Sigmoid colon (tissue), 7 donors: ENCODE data around the gene PHACTR3. TPM values are rescaled to one million over a fixed set of nuclear protein-coding genes. Genes with fewer than 3 reads are reported as not detected.

Experiments used
- DNase-seq: peaks from one replicate; pipeline ENCODE4 v3.0.0-alpha.2; 2019
- H3K27ac ChIP-seq, 4 donors: fragments of 200-600 bp; sonication (generic); one replicate each; pipeline ENCODE4 v1.5.1; 2016 to 2019; ENCODE audit warnings: mild to moderate bottlenecking in 1 of 4
- H3K27me3 ChIP-seq, 3 donors: fragments of 200-600 bp; sonication (generic); one replicate each; pipeline ENCODE4 v1.5.1; 2019; ENCODE audit warnings: mild to moderate bottlenecking in 1 of 3
- H3K36me3 ChIP-seq, 4 donors: fragments of 200-600 bp; sonication (generic); one replicate each; pipeline ENCODE4 v1.5.1; 2016 to 2019
- H3K4me1 ChIP-seq, 4 donors: fragments of 200-600 bp; sonication (generic); one replicate each; pipeline ENCODE4 v1.5.1; 2017 to 2019
- H3K4me3 ChIP-seq, 4 donors: fragments of 200-600 bp; sonication (generic); one replicate each; pipeline ENCODE4 v1.5.1; 2017 to 2019; ENCODE audit warnings: mild to moderate bottlenecking in 2 of 4, moderate library complexity in 1 of 4
- H3K9me3 ChIP-seq, 4 donors: fragments of 200-600 bp in 3 of 4; sonication (generic) in 3 of 4; one replicate each; pipeline versions ENCODE4 v1.5.1 to v1.6.1; 2013 to 2019
- EP300 ChIP-seq, 4 donors: sonication (generic); formaldehyde crosslinking; IDR thresholded peaks; one replicate each; pipeline ENCODE4 v1.6.1; 2017; ENCODE audit warnings: antibody characterized with exemption in 4 of 4
- POLR2A ChIP-seq, 2 donors: fragments of 450-650 bp; IDR thresholded peaks; one replicate each; pipeline ENCODE4 v1.6.1; 2016; ENCODE audit warnings: antibody characterized with exemption in 2 of 2, mild to moderate bottlenecking in 2 of 2, moderate library complexity in 2 of 2
- POLR2AphosphoS5 ChIP-seq, 4 donors: sonication (generic); formaldehyde crosslinking; IDR thresholded peaks; one replicate each; pipeline ENCODE4 v1.6.1; 2017; ENCODE audit warnings: antibody characterized with exemption in 4 of 4
- WGBS, 2 donors: extraction: QIAGEN DNeasy Blood & Tissue Kit; methylation state at CpG; one replicate each; pipeline ENCODE4 v1.1.7; 2013; 5-methylcytosine and 5-hydroxymethylcytosine counted together
- intact Hi-C: fragments of 100-400 bp; cut with DNase I; formaldehyde crosslinking; loops from one replicate; pipeline ENCODE4 v1.15.1; 2023
- polyA plus RNA-seq, 3 donors: library from polyadenylated mRNA; stranded (reverse); fragments of 200-250 nt; gene quantifications; one replicate each; pipeline ENCODE4 v1.2.3, GENCODE V29; 2013
- total RNA-seq, 4 donors: library from RNA; depleted of rRNA; stranded (reverse); fragments of >200 nt; gene quantifications; one replicate each; pipeline ENCODE4 v1.1.0, GENCODE V29; 2016
- TF ChIP-seq, protein P1 (sequence below), 4 experiments: fragments of 450-650 bp in 3 of 4; fragments of 200-600 bp in 1 of 4; IDR thresholded peaks; one replicate each; pipeline ENCODE4 v1.5.1; 2016 to 2019; ENCODE audit warnings: antibody characterized with exemption in 4 of 4, mild to moderate bottlenecking in 3 of 4, moderate library complexity in 2 of 4
- donor health status: healthy with polysubstance abuse.
- donor health status: Bipolar disorder and iron deficiency.
- donor health status: healthy.

PHACTR3 gene
- total and polyA plus RNA-seq, 7 donors: under 0.01 to 1.5 (median 0.81) TPM

DNA sequence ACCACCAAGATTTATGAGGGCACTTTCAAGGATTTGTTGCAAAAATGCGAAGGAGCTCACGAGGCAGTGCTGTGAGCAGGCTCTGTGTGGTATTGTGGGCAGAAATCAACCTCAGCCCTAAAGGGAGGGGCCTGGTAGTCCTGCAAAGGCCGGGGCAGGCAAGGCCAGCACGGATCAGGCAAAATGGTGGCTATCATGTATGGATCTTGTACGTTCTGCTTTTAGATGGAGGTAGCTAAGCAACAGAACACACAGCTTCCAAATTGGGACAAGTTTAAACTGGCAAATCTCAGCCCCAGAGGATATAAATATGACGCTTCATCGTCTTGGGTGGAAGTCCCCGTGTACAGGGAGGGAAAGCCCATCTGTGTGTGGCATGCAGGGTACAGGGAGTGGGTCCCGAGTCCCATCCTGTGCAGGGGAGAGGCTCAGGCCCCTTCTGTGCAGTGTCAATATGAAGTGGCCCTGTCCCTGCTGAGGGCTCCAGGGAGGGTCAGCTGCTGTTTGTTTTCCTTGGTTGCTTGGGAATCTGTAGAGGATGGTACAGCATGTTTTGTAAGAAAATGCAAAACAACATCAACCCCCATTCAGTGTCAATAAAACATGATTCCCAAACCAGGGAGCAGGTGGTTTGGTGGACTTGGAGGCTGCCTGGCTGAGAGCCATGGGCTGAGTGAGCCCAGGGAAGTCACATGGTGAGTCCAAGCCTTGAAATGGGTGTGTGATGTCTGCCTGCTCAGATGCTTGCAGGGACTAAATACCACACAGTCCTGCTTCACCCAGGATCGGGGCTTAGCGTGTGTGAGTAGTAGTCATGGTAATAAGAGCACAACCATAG lies 216.1 kb downstream of the PHACTR3 start:
- Histone ChIP-seq H3K9me3 (no peaks in the 10 kb centered on the region), H3K36me3 (no peaks in the 10 kb centered on the region), H3K4me1 (peaks cover 0 to 23% (median 8%) of the 10 kb centered on the region in 4 donors), H3K27ac (no peak overlapping the region), H3K27me3 (peaks cover 0 to 3% (median 0%) of the 10 kb centered on the region in 3 donors), H3K4me3 (no peak overlapping the region)
- no peak for TF ChIP-seq POLR2A (IDR thresholded peaks at IDR 0.05)
- TF ChIP-seq EP300 (IDR thresholded peaks at IDR 0.05): no peak
- TF ChIP-seq POLR2AphosphoS5 (IDR thresholded peaks at IDR 0.05): no peak
- TF ChIP-seq, protein P1, sequence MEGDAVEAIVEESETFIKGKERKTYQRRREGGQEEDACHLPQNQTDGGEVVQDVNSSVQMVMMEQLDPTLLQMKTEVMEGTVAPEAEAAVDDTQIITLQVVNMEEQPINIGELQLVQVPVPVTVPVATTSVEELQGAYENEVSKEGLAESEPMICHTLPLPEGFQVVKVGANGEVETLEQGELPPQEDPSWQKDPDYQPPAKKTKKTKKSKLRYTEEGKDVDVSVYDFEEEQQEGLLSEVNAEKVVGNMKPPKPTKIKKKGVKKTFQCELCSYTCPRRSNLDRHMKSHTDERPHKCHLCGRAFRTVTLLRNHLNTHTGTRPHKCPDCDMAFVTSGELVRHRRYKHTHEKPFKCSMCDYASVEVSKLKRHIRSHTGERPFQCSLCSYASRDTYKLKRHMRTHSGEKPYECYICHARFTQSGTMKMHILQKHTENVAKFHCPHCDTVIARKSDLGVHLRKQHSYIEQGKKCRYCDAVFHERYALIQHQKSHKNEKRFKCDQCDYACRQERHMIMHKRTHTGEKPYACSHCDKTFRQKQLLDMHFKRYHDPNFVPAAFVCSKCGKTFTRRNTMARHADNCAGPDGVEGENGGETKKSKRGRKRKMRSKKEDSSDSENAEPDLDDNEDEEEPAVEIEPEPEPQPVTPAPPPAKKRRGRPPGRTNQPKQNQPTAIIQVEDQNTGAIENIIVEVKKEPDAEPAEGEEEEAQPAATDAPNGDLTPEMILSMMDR (IDR thresholded peaks at IDR 0.05): no peak
- intact Hi-C loops: no loop called here
- no peak for DNase-seq
- 41 to 65% methylated on average over 11 of the region's 11 CpGs for WGBS, 2 donors

DNA sequence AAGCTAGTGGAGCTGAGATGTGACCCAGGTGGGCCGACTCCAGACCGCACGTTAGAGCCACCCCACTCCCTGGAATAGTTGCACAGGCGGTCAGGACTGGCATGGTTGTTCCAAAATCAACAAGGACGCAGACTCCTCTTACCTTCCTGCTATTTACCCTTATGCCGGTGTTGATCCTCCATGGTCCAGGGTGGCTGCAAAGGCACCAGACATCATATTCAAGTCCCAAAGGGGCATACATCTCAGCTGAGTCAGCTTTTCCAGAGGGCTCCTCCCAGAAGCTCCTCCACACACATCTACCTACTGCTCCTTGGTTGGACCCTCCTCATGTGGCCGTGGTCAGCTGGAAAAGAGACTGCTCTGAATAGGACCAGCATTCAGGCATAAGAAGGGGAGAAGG lies 216.9 kb downstream of the PHACTR3 start:
- H3K9me3 ChIP-seq: no peaks in the 10 kb centered on the region
- peaks cover 0 to 3% (median 0%) of the 10 kb centered on the region in 3 donors for H3K27me3 ChIP-seq
- H3K27ac ChIP-seq: no peak overlapping the region
- no peaks in the 10 kb centered on the region for H3K36me3 ChIP-seq
- 91 to 95% methylated on average over 7 of the region's 7 CpGs for WGBS, 2 donors
- H3K4me3 ChIP-seq: no peak overlapping the region
- TF ChIP-seq POLR2A (IDR thresholded peaks at IDR 0.05) (no peak), POLR2AphosphoS5 (IDR thresholded peaks at IDR 0.05) (no peak), EP300 (IDR thresholded peaks at IDR 0.05) (no peak)
- TF ChIP-seq, protein P1 (IDR thresholded peaks at IDR 0.05): no peak
- DNase-seq: no peak
- intact Hi-C loops: no loop called here
- H3K4me1 ChIP-seq: peaks cover 0 to 23% (median 8%) of the 10 kb centered on the region in 4 donors

DNA sequence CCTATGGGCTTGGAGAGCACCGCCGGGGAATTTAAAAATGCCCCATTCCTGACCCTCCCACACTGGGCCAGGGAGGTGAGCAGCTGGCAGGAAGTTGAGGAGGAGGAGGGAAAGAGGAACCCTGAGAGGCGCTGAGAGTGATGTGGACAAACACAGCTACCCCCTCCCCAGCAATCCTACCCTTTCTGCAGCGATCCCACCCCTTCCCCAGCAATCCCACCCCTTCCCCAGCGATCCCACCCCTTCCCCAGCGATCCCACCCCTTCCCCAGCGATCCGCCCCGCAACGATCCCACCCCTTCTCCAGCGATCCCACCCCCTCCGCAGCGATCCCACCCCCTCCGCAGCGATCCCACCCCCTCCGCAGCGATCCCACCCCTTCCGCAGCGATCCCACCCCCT lies 217.4 kb downstream of the PHACTR3 start:
- DNase-seq: no peak
- intact Hi-C loops: no loop called here
- H3K4me3 ChIP-seq: no peak overlapping the region
- H3K9me3 ChIP-seq: no peaks in the 10 kb centered on the region
- H3K27ac ChIP-seq: no peak overlapping the region
- peaks cover 0 to 23% (median 8%) of the 10 kb centered on the region in 4 donors for H3K4me1 ChIP-seq
- WGBS, 2 donors: 78 to 90% methylated on average over 18 to 19 of the region's 19 CpGs
- TF ChIP-seq POLR2AphosphoS5 (IDR thresholded peaks at IDR 0.05): no peak
- TF ChIP-seq POLR2A (IDR thresholded peaks at IDR 0.05): no peak
- no peaks in the 10 kb centered on the region for H3K36me3 ChIP-seq
- H3K27me3 ChIP-seq: peaks cover 0 to 3% (median 0%) of the 10 kb centered on the region in 3 donors

DNA sequence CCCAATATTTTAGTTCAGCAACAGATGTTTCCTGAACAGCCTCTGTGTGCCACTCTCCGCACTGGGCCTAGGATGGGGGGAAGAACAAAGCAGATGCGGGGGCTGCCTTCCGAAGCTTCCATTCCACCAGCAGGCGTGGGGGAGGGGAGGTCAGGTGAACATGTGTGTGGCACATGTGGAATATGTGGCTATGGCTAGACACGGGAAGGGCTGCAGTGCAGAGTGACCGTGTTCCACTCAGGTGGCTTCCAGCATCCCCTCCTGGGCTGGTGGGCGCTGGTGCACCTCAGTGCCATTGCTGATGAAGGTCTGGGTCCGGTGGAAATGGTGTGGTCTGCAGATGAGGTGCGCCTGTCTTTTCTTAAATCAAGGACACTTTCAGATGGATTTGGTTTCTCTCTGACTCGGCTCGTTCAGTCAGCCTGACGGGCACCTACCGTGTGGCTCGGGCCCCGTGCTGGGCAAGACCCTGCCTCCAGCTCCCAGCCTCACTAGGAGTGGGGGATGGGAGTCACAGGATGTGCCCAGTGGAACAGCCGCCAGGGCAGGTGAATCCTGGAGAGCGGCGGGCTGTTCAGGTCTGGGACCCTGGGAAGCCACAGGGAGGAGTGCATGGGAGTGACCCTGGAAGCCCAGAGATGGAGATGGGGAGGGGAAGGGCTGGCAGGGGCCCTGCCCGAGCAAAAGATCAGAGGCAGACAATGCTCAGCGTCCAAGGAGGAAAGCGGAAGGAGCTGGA lies 218.1 kb downstream of the PHACTR3 start:
- Histone ChIP-seq H3K9me3 (no peaks in the 10 kb centered on the region), H3K4me1 (peaks cover 0 to 23% (median 8%) of the 10 kb centered on the region in 4 donors), H3K27me3 (peaks cover 0 to 3% (median 0%) of the 10 kb centered on the region in 3 donors), H3K4me3 (no peak overlapping the region), H3K36me3 (no peaks in the 10 kb centered on the region), H3K27ac (no peak overlapping the region)
- TF ChIP-seq POLR2A (IDR thresholded peaks at IDR 0.05) (no peak), EP300 (IDR thresholded peaks at IDR 0.05) (no peak), POLR2AphosphoS5 (IDR thresholded peaks at IDR 0.05) (no peak)
- TF ChIP-seq, protein P1 (IDR thresholded peaks at IDR 0.05): no peak
- 85 to 93% methylated on average over 21 of the region's 21 CpGs for WGBS, 2 donors
- intact Hi-C loops: no loop called here
- no peak for DNase-seq

DNA sequence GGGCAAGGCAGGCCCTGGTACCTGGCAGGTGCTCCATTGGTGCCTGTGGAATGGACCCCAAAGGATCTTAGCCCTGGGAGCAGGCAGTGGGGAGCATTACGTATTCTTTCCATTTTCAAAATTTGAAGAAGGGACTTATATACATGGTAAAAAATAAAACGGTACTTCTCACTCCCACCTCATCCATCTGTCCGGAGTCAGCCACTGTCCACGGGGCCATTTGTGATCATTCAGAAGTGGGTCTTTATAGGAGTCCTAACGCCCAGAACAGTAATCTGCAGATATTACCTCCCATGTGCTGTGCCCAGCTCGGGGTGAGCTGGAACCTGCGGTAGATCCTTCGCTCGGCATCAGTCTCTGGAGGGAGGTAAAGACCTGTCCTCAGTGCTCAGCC lies 218.7 kb downstream of the PHACTR3 start:
- intact Hi-C loops: no loop called here
- H3K27me3 ChIP-seq: peaks cover 0 to 3% (median 0%) of the 10 kb centered on the region in 3 donors
- DNase-seq: no peak
- H3K27ac ChIP-seq: no peak overlapping the region
- no peaks in the 10 kb centered on the region for H3K36me3 ChIP-seq
- no peak overlapping the region for H3K4me3 ChIP-seq
- TF ChIP-seq, protein P1 (IDR thresholded peaks at IDR 0.05): no peak
- TF ChIP-seq POLR2A (IDR thresholded peaks at IDR 0.05): no peak
- no peak for TF ChIP-seq POLR2AphosphoS5 (IDR thresholded peaks at IDR 0.05)
- no peak for TF ChIP-seq EP300 (IDR thresholded peaks at IDR 0.05)
- 90 to 94% methylated on average over 9 of the region's 9 CpGs for WGBS, 2 donors
- peaks cover 0 to 23% (median 8%) of the 10 kb centered on the region in 4 donors for H3K4me1 ChIP-seq
- H3K9me3 ChIP-seq: no peaks in the 10 kb centered on the region
